Progenitor cell of endocrine pancreas (in vitro differentiated cells): Measurements from ENCODE around the gene DNAH17. TPM values are rescaled to one million over a fixed set of nuclear protein-coding genes. Genes with fewer than 3 reads are reported as not detected.
A peak's percentile ranks its signal among the peaks of the same experiment; 100 is the strongest.

Experiments used
- DNase-seq: peaks from one replicate; pipeline ENCODE4 v3.0.0; 2021; ENCODE audit warnings: low spot score; ENCODE audit not compliant: unreplicated experiment
- H3K27ac Mint-ChIP-seq: 2 replicates; pipeline ENCODE4 v1.8.0; 2021; ENCODE audit warnings: mild to moderate bottlenecking, moderate library complexity, mixed read lengths
- H3K27me3 Mint-ChIP-seq: 2 replicates; pipeline ENCODE4 v1.8.0; 2021; ENCODE audit warnings: mixed read lengths
- H3K36me3 Mint-ChIP-seq: 2 replicates; pipeline ENCODE4 v1.8.0; 2022; ENCODE audit warnings: mixed read lengths; ENCODE audit not compliant: insufficient read depth
- H3K4me1 Mint-ChIP-seq: 2 replicates; pipeline ENCODE4 v1.8.0; 2021; ENCODE audit warnings: low read depth, mixed read lengths
- H3K4me3 Mint-ChIP-seq: 2 replicates; pipeline ENCODE4 v1.8.0; 2021; ENCODE audit warnings: low read depth, mild to moderate bottlenecking, moderate library complexity, mixed read lengths
- H3K9me3 Mint-ChIP-seq: 2 replicates; pipeline ENCODE4 v1.8.0; 2021; ENCODE audit warnings: low read depth, mixed read lengths
- total RNA-seq: library from RNA; stranded (reverse); gene quantifications from 2 replicates; pipeline ENCODE4 v1.2.1, GENCODE V29; 2021
- TF ChIP-seq, protein P1 (sequence below): fragments of 200-600 bp; sonication (generic); IDR thresholded peaks from one replicate; pipeline ENCODE4 v1.5.0; 2021; ENCODE audit warnings: antibody characterized with exemption, mild to moderate bottlenecking; ENCODE audit not compliant: unreplicated experiment

DNAH17 gene
- total RNA-seq, 1 donor from 2014 or later, result not detected

DNA sequence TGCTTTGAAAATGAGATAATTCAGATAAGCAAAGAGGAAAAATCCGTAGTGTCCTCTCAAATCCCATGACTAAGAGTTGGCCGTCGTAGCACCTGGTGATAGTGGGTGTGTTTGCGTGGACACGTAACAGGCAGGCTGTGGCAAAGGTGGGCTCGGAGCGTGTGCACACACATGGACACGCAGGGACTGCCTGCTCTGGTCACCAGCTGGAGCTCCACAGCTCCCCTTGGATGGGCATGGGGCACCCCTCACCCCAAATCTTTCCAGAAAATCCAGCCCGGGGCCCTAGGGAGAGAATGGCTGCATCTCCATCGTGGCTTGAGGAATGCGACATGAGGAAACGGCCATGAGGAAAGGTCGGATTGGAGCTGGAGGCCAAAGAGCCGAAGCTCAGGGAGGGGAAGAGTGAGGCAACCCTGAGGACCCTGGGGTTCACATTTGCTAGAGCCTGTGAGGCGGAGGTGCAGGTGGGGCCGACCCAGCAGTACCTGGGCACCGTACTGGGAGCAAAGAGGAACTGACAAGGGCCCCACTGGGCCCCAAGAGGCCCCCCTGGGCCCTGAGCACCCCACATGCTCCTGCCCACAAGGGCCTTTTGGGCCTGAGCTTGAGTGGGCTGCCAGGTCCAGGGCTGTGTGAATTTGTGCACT, 51.6 kb downstream of the DNAH17 start:
- H3K36me3 Mint-ChIP-seq, result no peaks in the 10 kb centered on the region
- H3K4me1 Mint-ChIP-seq, result peaks cover 2% of the 10 kb centered on the region
- no peaks in the 10 kb centered on the region for H3K9me3 Mint-ChIP-seq
- no peak overlapping the region for H3K27ac Mint-ChIP-seq
- no peak for DNase-seq
- TF ChIP-seq, protein P1, sequence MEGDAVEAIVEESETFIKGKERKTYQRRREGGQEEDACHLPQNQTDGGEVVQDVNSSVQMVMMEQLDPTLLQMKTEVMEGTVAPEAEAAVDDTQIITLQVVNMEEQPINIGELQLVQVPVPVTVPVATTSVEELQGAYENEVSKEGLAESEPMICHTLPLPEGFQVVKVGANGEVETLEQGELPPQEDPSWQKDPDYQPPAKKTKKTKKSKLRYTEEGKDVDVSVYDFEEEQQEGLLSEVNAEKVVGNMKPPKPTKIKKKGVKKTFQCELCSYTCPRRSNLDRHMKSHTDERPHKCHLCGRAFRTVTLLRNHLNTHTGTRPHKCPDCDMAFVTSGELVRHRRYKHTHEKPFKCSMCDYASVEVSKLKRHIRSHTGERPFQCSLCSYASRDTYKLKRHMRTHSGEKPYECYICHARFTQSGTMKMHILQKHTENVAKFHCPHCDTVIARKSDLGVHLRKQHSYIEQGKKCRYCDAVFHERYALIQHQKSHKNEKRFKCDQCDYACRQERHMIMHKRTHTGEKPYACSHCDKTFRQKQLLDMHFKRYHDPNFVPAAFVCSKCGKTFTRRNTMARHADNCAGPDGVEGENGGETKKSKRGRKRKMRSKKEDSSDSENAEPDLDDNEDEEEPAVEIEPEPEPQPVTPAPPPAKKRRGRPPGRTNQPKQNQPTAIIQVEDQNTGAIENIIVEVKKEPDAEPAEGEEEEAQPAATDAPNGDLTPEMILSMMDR, result no peak
- H3K4me3 Mint-ChIP-seq, result no peak overlapping the region
- H3K27me3 Mint-ChIP-seq, result no peaks in the 10 kb centered on the region

DNA sequence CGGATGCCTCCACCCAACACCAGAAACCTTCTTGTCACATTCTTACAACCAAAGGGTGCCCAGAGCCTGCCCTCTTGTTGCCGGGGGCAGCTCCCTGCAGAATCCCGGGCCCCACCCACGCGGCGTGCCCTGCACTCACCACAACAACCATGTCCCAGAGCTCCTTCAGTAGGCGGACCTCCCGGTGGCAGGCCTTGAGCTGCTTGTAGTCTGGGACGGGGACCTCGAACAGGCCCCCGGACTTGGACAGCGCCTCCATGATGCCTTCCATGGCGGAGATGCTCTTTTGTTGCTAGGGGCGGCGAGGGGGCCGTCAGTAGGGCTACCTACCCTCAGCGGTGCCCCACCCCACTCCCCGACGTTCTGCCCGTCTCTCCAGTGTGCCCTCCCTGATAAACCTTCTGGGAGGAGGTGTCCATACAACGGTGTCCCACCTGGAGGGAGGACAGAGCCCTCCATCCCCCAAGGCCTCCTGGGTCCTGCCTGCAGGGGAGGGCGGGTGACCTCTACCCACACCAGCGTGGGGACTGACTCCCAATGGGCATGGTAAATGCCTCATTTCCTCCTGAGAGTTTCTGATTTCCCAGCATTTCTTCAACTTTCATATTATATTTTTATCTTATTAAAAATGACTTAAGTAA, 52.2 kb downstream of the DNAH17 start:
- DNase-seq, result no peak
- TF ChIP-seq, protein P1, result no peak
- peaks cover 2% of the 10 kb centered on the region for H3K4me1 Mint-ChIP-seq
- H3K27me3 Mint-ChIP-seq, result no peaks in the 10 kb centered on the region
- no peak overlapping the region for H3K27ac Mint-ChIP-seq
- no peaks in the 10 kb centered on the region for H3K9me3 Mint-ChIP-seq
- H3K36me3 Mint-ChIP-seq, result no peaks in the 10 kb centered on the region
- H3K4me3 Mint-ChIP-seq, result no peak overlapping the region

DNA sequence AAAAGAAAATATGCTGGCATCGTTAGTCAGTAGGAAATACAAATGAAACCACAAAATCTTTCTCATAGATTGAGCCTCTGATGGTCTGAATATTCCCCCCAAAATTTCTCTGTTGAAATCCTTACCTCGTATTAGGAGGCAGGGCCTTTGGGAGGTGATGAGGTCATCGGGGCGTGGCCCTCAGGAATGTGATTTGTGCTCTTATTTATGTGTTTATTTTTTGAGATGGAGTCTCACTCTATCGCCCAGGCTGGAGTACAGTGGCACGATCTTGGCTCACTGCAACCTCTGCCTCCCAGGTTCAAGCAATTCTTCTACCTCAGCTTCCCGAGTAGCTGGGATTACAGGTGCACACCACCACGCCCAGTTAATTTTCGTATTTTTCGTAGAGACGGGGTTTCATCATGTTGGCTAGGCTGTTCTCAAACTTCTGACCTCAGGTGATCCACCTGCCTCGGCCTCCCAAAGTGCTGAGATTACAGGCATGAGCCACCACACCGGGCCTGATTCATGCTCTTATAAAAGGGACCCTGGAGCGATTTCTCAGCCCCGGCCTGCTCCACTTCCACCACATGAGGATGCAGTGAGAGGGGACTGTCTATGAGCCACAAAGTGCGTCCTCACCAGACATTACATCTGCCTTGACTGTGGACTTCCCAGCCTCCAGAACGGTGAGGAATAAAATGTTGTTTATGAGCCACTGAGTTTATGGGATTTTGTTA, 53.1 kb downstream of the DNAH17 start:
- Mint-ChIP-seq H3K4me3 (no peak overlapping the region), H3K27ac (peak overlapping the region; percentile 67), H3K9me3 (no peaks in the 10 kb centered on the region), H3K27me3 (no peaks in the 10 kb centered on the region), H3K4me1 (peaks cover 2% of the 10 kb centered on the region), H3K36me3 (no peaks in the 10 kb centered on the region)
- DNase-seq, result no peak
- TF ChIP-seq, protein P1, result no peak

DNA sequence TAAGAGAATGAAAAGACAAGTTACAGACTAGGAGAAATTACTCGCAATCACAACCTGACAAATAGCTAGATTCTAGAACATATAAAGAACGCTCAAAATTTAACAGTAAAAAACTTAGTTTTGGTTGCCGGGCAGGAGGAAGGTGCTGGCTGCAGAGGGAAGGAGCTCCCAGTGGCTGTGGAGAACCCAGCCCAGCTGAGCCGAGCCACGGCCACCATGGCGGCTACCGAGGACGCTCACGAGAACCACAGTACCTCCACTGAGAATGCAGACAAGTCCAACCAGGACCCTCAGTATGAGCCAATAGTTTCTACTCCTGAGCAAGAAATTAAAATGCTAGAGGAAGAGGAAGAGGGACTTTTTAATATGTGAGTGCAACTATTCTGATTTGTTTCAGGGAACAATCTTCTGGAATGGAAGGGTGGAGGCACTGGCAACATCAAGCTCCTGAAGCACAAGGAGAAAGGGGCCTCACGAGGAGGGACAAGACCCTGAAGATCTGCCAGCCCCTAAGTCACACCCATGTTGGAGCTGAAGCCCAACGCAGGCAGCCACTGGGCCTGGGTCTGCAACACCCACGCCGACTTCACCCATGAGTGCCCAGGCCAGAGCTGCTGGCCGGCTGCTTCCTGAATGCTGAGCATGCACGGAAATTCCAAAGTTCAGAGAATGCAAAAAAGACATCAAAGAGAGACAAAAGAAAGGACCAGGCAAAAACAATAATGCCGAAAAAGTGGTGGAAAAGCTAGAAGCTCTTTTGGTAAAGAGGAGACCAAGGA, 55.0 kb downstream of the DNAH17 start:
- no peak overlapping the region for H3K27ac Mint-ChIP-seq
- no peaks in the 10 kb centered on the region for H3K9me3 Mint-ChIP-seq
- no peak overlapping the region for H3K4me3 Mint-ChIP-seq
- no peaks in the 10 kb centered on the region for H3K4me1 Mint-ChIP-seq
- TF ChIP-seq, protein P1, result no peak
- no peaks in the 10 kb centered on the region for H3K27me3 Mint-ChIP-seq
- no peak for DNase-seq
- H3K36me3 Mint-ChIP-seq, result no peaks in the 10 kb centered on the region

DNA sequence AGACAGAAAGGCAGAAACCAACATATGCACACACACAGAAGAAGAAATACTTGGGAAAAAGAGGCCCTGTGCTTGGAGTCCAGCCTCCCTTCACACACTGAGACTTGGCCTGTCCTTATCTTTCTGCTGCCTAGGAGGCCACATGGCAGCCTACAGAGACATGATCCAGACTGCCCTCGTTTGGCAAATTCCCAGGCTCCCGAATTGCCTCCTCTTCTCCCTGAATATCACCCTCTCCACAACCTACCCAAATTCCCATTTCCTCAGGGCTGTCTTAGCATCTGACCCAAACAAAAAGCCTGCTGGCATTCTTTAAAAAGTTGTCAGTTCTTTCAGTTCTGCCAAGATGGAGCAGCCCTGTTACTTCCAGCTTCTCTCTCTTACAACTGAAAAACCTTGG, 59.8 kb downstream of the DNAH17 start:
- no peaks in the 10 kb centered on the region for H3K4me1 Mint-ChIP-seq
- DNase-seq, result no peak
- TF ChIP-seq, protein P1, result no peak
- H3K36me3 Mint-ChIP-seq, result no peaks in the 10 kb centered on the region
- H3K27ac Mint-ChIP-seq, result no peak overlapping the region
- H3K9me3 Mint-ChIP-seq, result no peaks in the 10 kb centered on the region
- H3K27me3 Mint-ChIP-seq, result no peaks in the 10 kb centered on the region
- no peak overlapping the region for H3K4me3 Mint-ChIP-seq
